Fibroblast of skin of scalp (primary cell): ENCODE measurements around the gene LY86.
A peak's percentile ranks its signal among the peaks of the same experiment; 100 is the strongest.

Source experiments
- DNase-seq: peaks from one replicate; pipeline ENCODE4 v3.0.0-alpha.2; 2013

LY86 gene

DNA sequence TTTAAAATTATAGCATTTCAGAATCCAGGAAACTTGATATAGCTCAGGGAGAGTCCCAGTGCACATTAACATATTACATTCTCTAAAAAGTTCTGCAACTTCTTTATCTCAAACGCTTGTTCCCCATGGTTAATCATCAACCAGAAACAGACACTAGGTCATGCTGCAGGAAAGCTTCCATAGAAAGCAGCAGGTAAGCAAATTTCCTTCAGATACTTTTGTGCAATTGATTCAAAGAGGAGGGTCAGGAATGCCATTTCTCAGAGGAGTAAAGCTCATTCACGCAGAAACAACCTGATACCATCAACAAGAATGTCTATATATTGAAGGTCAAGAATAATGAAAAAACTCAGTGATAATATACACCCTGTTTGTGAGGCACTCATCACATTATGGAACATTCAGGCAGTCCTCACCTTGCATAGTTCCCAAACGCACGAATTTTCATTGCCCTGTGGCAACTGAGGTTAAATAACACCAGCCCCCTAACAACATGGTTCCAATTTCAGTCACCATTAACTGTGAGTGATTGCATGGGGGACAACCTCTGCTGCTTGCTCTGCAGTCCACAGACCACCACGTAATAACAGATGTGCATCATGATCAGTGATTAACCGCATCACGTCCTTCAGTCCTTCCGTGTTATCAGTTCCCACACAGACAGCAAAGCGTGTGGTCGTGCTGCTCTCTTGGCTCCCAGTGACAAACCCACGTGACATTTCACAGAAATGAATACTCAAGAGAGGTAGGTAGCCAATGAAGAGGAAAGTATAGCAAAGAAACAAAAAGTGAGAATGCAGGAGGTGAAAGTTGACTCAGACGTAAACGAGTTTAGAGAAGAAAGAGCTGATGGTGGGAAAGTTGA, 95.7 kb downstream of the LY86 start:
- DNase-seq: no peak

DNA sequence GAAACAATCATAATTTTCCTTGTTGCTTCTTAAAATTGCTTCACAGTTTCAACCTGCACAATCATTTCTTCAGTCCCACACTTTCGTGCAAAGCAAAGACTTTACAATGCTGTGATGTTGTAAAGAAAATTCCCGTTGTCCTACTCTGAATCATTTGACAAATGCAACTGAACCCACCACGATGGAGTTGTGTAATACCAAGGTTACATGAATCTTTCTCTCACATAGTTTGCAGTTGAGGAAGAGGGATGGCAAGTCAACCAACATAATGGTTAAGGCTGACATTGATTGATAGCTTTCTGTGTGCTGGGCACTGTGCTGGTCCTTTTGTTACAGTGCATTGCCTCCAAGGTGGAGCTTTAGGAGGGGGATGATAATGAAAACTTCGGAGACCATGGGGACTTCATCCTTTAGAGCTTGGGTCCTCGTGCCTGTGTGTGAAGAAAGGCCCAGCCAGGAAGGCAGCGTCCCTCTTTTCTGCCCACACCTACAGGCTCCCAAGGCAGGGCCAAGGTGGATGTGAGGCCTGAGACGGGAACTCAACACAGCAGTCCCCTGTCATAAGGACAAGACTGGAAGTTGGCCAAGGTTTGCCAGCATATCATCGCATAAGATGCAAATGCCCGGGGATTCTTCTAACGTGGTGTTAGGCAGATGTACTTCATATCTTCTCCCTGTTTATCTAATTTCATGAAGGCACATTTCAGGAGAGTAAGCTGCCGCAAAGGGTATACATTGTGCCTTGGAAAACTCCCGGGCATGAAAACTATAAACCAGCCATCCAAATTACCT, 96.9 kb downstream of the LY86 start:
- peak; percentile 42 for DNase-seq

GRCh38 chr6:6686176-6686575, 97.7 kb downstream of the LY86 start:
- no peak for DNase-seq

DNA sequence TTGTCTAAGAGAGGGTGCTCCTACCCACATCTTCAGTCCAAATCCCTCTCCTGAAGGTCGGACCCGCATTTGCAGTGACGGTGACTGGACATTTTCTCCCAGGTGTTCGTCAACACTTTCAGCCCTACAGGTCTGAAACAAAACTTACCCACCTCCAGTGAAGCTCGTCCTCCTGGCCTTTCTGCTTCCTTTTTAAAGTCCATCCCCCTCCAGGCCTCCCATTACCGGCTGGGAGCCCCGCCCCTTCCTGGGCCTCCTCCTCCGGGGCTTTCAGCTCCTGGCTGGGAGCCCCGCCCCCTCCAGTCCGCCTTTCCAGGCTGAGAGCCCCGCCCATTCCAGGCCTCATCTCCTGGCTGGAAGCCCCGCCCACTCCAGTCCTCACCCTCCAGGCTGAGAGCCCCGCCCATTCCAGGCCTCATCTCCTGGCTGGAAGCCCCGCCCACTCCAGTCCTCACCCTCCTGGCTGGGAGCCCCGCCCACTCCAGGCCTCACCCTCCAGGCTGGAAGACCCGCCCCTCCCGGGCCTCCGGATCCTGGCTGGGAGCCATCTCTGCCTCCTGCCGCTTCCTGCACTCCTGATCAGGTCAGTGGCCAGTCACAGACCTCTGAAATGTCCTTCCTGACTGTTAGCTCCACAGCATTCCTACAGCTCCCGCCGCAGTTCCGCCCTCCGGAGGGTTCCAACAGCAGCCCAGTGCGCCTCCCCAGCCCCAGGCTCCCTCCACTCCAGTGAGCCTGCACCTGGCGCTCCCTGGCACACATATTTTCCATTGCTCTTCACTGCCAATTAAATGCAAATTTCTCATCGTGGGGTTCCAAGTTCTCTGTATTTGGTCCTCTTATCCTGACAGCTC, 98.5 kb downstream of the LY86 start:
- peak; percentile 55 for DNase-seq

DNA sequence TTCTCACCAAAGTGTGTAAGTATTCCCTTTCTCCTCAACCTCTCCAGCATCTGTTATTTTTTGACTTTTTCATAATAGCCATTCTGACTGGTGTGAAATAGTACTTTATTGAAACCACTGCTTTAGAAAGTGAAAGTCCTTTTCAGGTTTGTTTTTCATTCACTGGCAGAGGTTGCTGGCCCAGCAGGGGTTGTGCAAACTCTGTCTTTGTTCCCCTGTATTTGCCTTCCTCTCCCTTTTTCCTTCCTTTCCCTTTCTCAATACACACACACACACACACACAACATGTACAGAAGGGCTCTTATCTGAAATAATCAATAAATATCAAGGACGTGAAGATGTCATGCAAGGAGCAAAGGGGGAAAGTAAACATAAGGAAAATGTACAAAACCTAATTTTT, 99.8 kb downstream of the LY86 start:
- DNase-seq: no peak

DNA sequence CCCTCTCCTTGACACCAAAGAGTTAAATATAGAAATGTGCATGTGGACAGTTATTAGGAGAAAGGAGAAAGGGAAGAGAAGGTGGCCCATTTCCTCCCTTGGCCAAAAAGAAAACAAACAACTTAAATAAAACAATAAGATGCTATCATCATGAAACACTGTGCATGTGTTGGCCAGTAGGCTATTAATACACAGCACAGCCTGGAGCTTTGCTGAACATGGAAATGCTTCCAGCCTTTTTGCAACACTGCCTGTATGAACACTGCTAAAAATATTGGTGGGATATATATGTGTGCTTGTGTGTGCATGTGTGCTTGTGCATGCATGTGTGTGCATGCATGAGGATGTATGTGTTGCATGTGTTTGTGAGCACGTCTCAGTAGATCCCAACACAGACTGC, 100.4 kb downstream of the LY86 start:
- no peak for DNase-seq

- peak; percentile 89 for DNase-seq
These were observed 101.1 kb downstream of the LY86 start for GRCh38 chr6:6689400-6690143.

GRCh38 chr6:6690144-6690483, 101.6 kb downstream of the LY86 start:
- DNase-seq: no peak

DNA sequence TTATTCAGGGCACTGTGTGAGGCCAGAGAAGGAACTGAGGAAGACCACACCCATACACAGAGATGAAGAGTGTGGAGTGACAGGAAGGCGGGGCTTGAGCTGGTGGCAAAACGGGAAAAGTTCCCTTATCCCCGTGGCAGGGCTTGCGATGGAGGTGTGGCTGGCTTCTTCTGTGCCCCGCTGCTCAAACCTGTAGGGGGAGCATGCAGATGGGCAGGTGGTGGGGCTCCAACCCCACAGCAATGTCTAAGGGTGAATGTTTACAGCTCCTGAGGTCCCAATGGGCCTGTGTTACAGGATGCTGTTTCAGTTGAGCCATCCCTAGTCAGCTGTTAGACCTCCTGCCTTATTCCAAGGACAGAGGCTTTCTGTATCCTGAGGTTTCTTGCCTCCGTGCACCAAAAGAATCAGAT, 105.9 kb downstream of the LY86 start:
- no peak for DNase-seq

DNA sequence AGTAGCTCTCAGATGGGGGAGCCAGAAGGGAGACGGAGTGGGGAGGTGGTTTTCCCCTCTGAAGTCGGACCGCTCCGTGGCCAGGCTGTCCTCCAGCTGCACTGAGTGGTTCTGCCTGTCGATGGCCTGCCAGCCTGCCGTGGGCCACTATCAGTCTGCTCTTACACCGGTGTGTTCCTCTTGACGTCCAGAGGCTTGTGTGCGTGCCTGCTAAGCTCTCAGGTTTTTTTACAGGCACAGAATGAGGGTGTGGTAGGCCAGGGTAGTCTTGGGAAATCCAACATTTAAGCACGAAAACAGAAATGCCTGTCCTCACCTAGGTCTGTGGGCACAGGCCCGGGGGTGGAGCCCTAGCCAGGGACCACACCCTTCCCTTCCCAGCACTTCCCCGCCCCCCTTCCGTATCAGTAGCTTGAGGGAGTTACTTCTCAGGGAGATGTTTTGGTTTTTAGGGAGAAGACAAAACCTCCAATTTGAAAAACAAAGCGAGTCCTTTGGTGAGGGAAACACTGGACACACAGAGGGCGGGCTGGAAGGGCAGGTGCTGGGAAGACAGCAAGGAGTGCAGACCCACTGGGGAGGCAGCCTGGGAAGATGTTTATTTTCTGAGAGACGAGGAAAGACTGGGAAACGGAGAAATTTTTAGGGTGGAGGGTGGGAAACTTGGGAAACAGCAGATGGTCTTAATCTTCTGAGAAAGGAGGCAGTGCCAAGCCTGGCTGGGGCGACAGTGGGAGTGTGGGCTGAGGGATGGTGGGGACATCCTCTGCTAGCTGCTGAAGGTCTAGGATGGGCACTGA, 106.5 kb downstream of the LY86 start:
- DNase-seq: no peak

DNA sequence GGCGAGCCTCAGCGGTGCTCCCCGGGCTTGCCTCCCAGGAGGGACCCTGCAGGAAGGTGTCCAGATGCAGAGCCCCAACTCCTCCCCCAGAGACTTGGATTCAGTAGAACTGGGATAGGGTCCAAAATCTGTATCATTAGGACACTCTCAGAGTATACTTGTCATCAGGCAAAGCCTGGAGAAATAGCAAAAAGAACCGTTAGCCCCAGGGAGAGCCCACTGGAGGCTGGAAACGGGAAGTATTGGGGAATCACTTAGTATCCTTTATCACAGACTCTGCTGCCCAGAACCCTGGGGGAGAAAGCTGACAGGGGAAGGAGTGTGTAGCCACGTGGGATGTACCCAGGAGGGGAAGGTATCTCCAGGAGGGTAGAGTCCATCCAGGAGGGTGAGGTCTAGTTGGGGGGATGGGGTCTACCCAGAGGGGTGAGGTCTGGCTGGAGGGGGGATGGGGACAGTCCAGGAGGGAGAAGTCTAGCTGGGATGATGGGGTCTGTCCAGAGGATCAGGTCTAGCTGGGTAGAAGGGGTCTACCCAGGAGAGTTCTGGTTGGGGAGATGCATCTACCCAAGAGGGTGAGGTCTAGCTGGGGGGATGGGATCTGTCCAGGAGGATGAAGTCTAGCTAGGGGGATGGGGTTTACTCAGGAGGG, 107.2 kb downstream of the LY86 start:
- DNase-seq: peak; percentile 65

GRCh38 chr6:6696867-6697531, 108.5 kb downstream of the LY86 start:
- peak; percentile 66 for DNase-seq

GRCh38 chr6:6697620-6698019, 109.1 kb downstream of the LY86 start:
- DNase-seq: no peak

DNA sequence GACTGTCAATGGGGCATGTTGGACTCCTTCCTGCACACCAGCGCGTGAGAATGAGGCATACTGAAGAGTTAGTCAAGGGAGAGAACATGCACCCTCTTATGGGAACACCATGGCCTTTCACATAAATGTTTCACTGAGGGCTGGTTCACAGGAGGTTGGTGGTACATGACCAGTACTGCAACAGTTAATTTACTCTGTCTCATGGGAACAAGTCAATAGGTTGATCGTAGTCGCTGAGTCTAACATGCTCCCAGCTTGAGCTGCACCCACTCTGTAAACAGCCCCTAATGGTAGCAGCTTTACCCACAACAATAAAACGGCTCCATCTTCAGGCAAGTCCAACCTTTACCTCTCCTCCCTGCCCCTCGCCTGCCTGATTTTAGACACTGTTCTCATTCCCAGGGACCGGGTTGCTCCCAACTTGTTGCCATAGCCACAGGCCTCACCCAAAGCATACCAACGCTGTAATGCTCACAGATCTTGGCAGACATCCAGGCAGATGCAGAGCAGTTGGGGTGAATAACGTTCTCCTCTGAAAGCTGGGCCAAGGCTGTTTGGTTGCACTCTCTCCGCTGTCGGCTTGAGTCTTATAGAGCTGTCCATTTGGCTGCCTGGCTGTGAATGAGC, 111.3 kb downstream of the LY86 start:
- peak; percentile 97 for DNase-seq

DNA sequence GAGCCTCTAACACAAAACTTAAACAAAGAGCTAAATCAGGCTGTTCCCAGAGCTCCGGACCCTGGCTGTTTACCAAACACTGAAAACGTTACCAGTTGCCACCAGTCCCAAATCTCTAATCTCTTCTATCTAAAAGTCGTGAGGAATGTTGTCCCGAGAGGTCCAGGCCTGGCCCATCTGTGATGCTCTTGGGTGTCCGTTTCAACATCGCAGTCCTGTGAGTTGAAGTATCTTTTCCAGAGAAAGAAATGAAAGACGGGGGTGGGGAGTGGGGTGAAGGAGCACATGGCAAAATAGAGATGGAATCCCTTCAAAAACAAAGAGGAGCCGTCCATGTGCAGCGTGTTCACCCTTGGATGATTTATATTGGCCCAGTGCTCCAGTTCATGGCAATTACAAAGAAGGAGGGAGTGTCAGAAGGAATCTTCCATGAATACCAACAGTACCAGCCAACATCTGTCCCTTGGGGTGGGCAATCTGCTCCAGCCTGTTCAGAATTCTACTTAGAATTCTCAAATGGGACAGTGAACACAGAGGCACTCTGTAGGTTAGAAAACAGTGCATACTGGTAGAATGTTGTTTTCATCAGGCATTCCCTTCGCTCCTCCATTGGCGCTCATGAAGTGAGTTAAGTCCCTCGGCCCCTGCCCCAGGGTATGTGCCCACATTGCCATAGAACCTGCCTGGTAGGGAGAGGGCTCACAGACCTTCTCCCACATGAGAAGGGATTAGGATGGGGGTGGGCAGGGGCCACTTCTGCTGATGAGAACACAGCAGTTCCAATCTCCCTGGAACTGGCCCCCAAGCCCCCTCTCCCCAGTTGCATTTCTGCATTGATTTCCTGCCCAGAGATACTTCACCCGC, 112.1 kb downstream of the LY86 start:
- no peak for DNase-seq

DNA sequence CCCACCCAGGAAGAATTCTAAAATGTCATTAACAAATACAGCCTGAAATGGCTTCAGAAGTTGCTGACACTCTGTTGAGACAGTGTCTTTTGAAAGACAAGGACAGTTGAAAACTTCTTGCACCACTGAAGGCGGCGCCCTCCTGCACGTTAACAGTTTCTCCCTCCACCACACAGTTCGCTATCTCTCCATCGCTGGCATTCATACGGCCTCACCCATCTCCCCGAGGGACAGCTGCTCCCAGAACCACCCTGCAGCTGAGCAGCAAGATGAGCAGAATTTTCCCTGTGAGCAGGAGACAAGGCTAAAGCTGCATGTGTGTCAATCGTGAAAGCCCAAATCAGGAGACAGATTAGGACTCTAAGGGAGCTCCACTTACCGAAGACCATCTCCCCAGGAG, 113.3 kb downstream of the LY86 start:
- DNase-seq: peak; percentile 52

GRCh38 chr6:6703699-6704098, 115.2 kb downstream of the LY86 start:
- DNase-seq: no peak
